ENCODE measurements around the gene PDCD10. TPM values are rescaled to one million over a fixed set of nuclear protein-coding genes. Genes with fewer than 3 reads are reported as not detected.

Gene PDCD10
- total RNA-seq, 2 experiments from 2014 or later: 51.6 to 52.8 TPM

DNA sequence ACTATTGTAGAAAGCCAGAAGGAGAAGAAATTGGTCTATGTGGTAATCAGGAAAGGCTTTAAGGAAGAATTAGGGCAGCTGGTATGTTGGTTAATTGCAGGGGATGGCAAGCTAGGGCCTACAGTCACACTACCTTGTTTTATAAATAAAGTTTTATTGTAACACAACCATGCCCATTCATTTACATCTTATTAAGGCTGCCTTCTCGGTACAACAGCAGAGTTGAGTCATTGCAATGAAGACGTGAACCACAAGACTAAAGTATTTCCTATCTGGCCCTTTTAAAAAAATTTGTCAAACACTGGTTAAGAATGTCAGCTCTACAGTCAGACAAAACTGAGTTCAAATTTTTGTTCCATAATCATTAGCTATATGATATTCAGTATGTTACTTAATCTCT, 9.1 kb upstream of the PDCD10 start:
- no peaks in the 10 kb centered on the region for H3K4me1 Mint-ChIP-seq
- ATAC-seq (ENCODE audit: low read depth) (no peak), DNase-seq (no peak)
- H3K27ac Mint-ChIP-seq: no peak overlapping the region
- H3K36me3 Mint-ChIP-seq: no peaks in the 10 kb centered on the region
- H3K4me3 Mint-ChIP-seq: no peak overlapping the region
- no peaks in the 10 kb centered on the region for H3K9me3 Mint-ChIP-seq
- POLR2A ChIA-PET: no interaction called here
- H3K27me3 Mint-ChIP-seq: no peaks in the 10 kb centered on the region

DNA sequence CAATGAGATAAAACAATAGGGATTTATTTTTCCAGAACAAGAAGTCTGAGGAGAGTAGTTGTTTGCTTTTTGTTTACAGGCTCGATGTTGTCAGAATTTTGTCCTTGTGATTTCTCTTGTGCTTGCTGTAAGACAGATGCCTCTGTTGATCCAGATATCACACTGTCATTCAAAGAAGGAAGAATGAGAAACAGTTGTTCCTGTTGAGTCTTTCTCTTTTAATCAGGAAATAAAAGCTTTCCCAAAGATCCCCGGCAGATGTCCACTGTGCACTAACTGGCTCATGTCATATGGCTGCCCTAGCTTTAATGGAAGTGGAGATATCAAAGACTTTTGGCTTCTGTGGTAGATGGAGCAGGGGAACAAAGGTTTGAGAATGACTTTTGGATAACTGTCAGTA, 7.6 kb upstream of the PDCD10 start:
- Mint-ChIP-seq H3K27me3 (no peaks in the 10 kb centered on the region), H3K27ac (no peak overlapping the region), H3K4me1 (no peaks in the 10 kb centered on the region), H3K36me3 (no peaks in the 10 kb centered on the region), H3K4me3 (no peak overlapping the region), H3K9me3 (no peaks in the 10 kb centered on the region)
- ATAC-seq (ENCODE audit: low read depth) (no peak), DNase-seq (no peak)
- POLR2A ChIA-PET: no interaction called here

DNA sequence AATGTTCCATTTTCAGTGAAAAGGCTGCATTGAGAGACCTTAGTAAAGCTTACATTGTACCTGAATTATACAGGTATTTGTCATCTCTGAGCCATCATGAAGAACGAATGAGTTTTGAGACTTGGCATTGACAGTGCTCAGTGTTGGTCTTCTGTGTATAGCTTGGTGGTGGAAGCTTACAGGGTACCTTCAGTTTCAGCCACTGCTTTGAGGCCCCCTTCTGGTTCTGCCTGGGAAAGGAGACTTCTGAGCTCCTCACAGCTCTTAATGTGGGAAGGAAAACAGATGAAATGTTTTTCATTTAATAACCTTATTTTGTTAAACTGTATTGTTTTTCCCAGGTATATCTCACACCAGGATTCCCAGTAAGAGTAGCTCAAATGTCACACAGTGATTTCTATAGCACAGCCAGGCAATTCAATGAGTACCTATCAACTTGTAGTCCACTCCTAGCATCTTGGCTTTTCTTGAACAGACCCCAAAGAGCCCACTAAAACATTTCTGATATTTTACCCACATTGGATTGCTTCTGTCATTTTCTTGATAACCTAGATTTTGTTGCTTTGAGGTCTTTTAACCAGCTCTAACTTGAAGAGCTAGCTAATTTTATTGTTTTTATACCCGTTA, 6.4 kb upstream of the PDCD10 start:
- H3K4me1 Mint-ChIP-seq: peaks cover 5% of the 10 kb centered on the region
- DNase-seq: no peak
- H3K9me3 Mint-ChIP-seq: no peaks in the 10 kb centered on the region
- H3K36me3 Mint-ChIP-seq: no peaks in the 10 kb centered on the region
- no peak overlapping the region for H3K4me3 Mint-ChIP-seq
- POLR2A ChIA-PET: no interaction called here
- peak; percentile 98 for ATAC-seq (ENCODE audit: low read depth)
- H3K27me3 Mint-ChIP-seq: no peaks in the 10 kb centered on the region
- H3K27ac Mint-ChIP-seq: no peak overlapping the region

DNA sequence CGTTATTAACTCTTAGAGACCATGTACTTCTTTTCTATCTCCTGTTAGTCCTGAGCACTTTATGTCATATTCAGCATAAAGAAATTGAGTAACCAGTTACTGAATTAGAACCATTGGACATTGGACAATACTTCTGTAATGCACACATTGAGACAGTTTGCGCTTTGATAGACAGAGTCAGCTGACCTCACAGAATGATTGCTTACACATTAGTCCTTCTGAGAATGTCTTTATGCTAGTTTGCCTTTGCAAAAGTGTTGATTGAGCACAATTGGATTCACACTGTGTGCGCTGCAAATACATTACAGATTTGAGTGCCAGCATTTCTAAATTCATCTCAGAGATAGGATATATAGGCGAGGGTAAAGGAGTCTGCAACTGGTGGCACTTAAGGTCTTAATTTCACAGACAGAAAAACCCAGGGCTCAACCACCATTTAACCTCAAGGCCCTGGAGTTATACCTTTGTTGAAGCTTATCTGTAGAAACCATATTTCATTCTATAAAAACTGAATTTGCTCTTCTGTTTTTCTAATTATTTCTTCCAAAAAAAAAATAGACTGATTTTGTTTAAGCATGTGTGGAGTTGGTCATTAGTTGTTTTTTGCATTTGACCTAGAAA, 4.6 kb upstream of the PDCD10 start:
- peaks cover 5% of the 10 kb centered on the region for H3K4me1 Mint-ChIP-seq

DNA sequence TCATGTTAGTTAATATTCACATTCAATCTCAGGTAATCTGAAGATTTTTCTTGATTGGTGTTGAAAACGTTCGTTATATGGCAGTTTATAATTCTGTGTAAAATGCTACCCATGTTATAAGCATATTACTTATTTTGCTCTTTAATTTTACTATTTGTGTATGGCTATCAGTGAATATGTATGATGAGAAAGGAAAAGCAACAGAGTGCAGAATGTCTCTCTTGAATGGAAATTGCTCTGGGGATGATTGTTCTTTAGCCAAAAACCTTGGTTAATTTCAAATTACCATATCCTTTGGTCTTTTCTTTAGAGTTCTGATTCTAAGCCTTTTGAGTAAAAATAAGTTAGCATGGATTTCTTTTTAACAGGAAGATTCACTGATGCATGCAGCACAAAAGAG, 3.3 kb upstream of the PDCD10 start:
- peaks cover 10% of the 10 kb centered on the region for H3K4me1 Mint-ChIP-seq
- H3K27ac Mint-ChIP-seq: no peak overlapping the region
- no peak for ATAC-seq (ENCODE audit: low read depth)

More for the DNA sequence above, 4.6 kb upstream of the PDCD10 start:
- Mint-ChIP-seq H3K36me3 (no peaks in the 10 kb centered on the region), H3K9me3 (no peaks in the 10 kb centered on the region), H3K4me3 (no peak overlapping the region), H3K27me3 (no peaks in the 10 kb centered on the region), H3K27ac (no peak overlapping the region)
- POLR2A ChIA-PET: interaction anchor here (0.7 kb wide), 1 partner anchor 46 kb away, joined by 7 read pairs; no protein-coding TSS in a partner anchor
- ATAC-seq (ENCODE audit: low read depth) (no peak), DNase-seq (no peak)

DNA sequence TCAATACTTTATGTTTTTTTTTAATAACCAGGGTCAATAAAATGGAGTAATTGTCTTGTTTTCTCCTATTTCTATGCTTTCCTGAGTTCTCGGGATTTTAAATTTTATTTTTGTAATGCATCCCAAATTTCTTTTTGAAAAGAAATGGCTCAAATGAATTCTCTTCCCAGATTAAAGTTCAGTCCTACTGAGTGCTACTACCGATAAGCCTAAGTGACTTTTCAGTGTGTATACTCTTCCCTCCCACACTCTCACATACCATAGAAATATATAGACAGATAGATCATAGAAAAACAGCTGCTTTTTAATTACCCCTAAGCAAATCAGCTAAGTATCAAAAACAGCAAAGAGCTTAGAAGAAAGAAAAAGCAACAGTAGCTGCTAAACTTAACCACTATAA, 2.3 kb upstream of the PDCD10 start:
- no peak overlapping the region for H3K27ac Mint-ChIP-seq
- POLR2A ChIA-PET: interaction anchor here (0.6 kb wide), 1 partner anchor 11 kb away, joined by 4 read pairs; no protein-coding TSS in a partner anchor
- H3K36me3 Mint-ChIP-seq: peaks cover 5% of the 10 kb centered on the region
- no peaks in the 10 kb centered on the region for H3K27me3 Mint-ChIP-seq
- no peak for DNase-seq
- H3K4me1 Mint-ChIP-seq: peaks cover 20% of the 10 kb centered on the region
- H3K4me3 Mint-ChIP-seq: no peak overlapping the region
- H3K9me3 Mint-ChIP-seq: no peaks in the 10 kb centered on the region
- ATAC-seq (ENCODE audit: low read depth): no peak

More for the DNA sequence above, 3.3 kb upstream of the PDCD10 start:
- POLR2A ChIA-PET: no interaction called here
- no peaks in the 10 kb centered on the region for H3K36me3 Mint-ChIP-seq
- no peak overlapping the region for H3K4me3 Mint-ChIP-seq
- DNase-seq: no peak
- H3K9me3 Mint-ChIP-seq: no peaks in the 10 kb centered on the region
- H3K27me3 Mint-ChIP-seq: no peaks in the 10 kb centered on the region

DNA sequence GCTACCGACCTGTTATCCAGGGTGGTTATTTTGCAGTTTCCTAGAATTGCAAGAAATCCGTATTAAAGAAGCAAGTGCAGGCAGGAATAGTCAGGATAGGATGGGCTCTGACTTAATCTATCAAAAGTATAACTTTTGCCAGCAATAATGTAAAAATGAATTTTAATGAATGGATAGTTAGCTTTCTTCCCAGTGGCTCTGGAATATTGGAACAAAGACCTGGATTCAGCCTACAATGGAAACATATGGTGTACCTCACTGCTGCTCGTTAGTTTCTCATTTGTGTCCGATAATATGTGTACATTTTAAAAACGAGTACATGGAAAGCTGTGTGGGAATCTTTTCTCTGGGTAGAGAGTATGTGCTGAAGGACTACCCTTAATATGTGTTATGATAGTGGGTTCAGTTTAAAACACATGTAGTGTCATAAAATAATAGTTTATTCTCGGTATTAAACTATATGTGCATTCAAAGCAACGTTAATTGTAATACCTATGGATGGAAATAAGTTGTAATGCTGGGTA, 1.6 kb upstream of the PDCD10 start:
- POLR2A ChIA-PET: interaction anchor here (0.6 to 1.0 kb wide), 2 partner anchors 11 to 51 kb away, joined by 3 to 4 read pairs; no protein-coding TSS in a partner anchor
- DNase-seq: no peak
- Mint-ChIP-seq H3K4me3 (no peak overlapping the region), H3K4me1 (peaks cover 27% of the 10 kb centered on the region), H3K36me3 (peaks cover 8% of the 10 kb centered on the region), H3K27me3 (no peaks in the 10 kb centered on the region), H3K27ac (no peak overlapping the region), H3K9me3 (no peaks in the 10 kb centered on the region)
- no peak for ATAC-seq (ENCODE audit: low read depth)

DNA sequence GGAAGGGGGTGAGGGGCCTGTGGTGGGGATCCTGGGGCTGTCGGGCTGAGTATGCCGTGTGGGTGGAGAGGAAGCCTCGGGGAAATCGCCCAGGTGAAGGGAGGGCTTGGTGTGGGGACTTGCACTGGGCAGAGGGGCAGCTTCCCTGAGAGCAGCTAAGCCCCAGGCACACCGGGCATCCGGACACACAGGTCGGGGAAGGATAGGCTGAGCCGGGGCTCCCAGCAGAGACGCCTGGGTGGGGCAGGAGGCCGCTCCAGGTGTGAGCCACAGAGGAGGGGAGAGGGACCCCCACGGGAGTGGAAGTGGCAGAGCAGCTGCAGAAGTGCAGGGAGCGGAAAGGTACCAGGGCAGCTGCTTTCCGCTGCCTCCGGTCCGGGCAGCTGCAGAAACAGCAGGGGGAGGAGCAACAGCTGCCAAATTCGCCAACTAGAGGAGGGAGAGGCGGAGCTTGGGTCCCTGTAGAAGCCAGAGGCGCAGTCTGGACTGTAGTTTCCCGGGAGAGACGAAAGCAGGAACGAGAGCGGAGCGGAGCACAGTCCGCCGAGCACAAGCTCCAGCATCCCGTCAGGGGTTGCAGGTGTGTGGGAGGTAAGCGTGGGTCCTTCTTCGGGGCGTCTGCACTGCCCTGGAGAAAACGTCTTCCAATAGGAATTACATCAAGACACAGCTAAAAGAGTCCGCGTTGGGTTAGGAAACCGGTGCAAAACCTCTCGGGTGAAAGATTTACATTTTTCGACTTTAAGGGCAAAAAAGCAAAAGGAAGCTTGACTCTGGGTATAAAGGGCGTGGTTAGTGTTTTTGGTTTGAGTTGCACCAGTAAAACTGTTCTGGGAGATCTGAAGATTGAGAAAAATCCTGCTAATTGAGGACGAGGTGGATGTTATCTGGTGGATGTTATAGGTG, 794 bp upstream of the PDCD10 start, which contains the start of gene SERPINI1:
Gene SERPINI1, plus strand, starts transcription at position 489 of the 906 bp plus-strand sequence. CDS start 53,408 bp downstream, outside the sequence.
- DNase-seq (peak; percentile 83), ATAC-seq (ENCODE audit: low read depth) (peak; percentile 49)
- POLR2A ChIA-PET: interaction anchor here (0.9 to 1.2 kb wide), 3 partner anchors 44 to 147 kb away, joined by 3 to 4 read pairs (median 3); no protein-coding TSS in a partner anchor
- no peak within 1 kb of the TSS for H3K27ac Mint-ChIP-seq
- no peak within 1 kb of the TSS for H3K4me3 Mint-ChIP-seq
- H3K9me3 Mint-ChIP-seq: no peaks in the 10 kb centered on the region
- H3K36me3 Mint-ChIP-seq: peaks cover 8% of the 10 kb centered on the region
- H3K27me3 Mint-ChIP-seq: no peaks in the 10 kb centered on the region
- peaks cover 27% of the 10 kb centered on the region for H3K4me1 Mint-ChIP-seq

DNA sequence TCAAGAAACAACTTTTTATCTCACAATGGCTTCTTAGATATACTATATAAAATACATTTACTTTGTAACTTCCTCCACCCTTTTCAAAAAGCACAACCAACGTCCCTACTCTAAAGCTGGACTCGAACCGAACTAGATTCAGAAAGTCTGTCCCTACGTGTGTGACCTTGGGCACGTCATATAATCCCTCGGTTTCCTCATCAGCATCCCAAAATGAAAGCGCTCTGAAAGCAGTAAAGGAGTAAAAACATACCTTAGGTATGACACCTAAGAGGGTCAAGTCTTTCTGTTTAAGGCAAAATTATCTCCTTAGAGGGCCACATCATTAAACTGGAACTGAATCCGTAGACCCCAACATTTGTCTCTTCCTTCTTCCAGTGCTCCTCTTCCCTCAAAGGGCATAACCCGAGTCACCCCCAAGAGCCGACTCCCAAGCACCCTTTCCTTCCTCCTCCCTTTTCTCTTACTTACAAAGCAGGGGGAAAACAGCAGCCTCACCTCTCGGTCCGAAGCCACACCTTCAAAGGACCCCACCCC, 663 bp downstream of the PDCD10 start:
- DNase-seq (no peak), ATAC-seq (ENCODE audit: low read depth) (no peak)
- no peak overlapping the region for H3K4me3 Mint-ChIP-seq
- no peaks in the 10 kb centered on the region for H3K9me3 Mint-ChIP-seq
- POLR2A ChIA-PET: interaction anchor here (1.5 kb wide), 1 partner anchor 8 kb away, joined by 4 read pairs; no protein-coding TSS in a partner anchor
- H3K27ac Mint-ChIP-seq: no peak overlapping the region
- H3K27me3 Mint-ChIP-seq: no peaks in the 10 kb centered on the region
- peaks cover 8% of the 10 kb centered on the region for H3K36me3 Mint-ChIP-seq
- peaks cover 27% of the 10 kb centered on the region for H3K4me1 Mint-ChIP-seq

DNA sequence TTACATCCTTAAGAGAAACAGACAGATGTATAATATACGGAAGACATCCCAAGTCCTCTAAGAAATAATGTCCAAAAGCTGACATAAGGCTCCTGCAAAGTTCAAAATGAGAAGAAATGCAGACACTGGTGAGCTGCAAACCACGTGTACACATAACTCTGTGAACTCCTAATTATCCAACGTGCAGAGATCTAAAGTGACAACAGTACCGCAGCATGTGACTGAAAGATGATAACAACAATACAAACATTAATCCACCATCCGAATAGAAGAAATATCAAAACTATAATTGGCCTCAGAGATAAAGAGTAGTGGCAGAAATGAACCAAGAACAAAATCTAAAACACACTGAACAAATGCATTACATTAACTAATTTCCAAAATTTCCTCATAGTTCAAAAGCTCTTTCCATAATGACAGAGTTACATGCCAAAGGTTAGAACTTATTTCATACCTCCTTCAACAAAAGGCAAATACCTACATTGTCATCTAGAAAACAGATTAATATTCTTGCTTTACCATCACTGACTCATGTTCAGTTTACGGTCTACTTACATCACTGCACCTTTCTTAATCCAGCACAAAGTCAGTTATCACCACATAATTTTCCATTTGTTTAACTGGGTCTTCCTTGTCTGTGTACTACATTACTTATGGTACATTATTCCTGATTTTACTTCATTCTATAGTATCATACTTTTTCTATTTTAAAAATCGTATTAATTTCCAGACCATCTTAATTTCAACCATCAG, 2.2 kb downstream of the PDCD10 start:
- ATAC-seq (ENCODE audit: low read depth): no peak
- Mint-ChIP-seq H3K27ac (no peak overlapping the region), H3K9me3 (no peaks in the 10 kb centered on the region), H3K36me3 (peaks cover 8% of the 10 kb centered on the region), H3K4me1 (peaks cover 30% of the 10 kb centered on the region), H3K4me3 (no peak overlapping the region), H3K27me3 (no peaks in the 10 kb centered on the region)
- POLR2A ChIA-PET: interaction anchor here (0.6 kb wide), 1 partner anchor 33 kb away, joined by 7 read pairs; no protein-coding TSS in a partner anchor
- DNase-seq: no peak

DNA sequence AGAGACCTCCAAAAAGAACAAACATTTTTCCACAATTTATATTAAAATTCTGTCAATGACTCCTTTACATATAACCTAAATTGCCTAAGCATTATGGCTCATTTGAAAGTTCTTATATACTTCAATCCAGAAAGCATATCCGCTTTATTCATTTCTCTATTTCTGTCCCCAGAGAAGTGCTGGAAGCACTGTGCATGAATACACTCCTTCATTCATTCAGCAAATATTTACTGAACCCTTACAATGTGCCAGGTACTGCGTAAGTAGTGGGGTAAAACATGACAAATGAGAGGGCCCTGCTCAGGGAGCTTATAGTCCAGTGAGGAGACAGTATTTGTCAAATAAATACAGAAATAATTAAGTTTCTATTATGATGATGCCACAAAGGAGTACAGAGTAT, 3.3 kb downstream of the PDCD10 start:
- Mint-ChIP-seq H3K27me3 (no peaks in the 10 kb centered on the region), H3K27ac (no peak overlapping the region), H3K4me3 (peak overlapping the region; percentile 23), H3K9me3 (no peaks in the 10 kb centered on the region), H3K4me1 (peaks cover 31% of the 10 kb centered on the region), H3K36me3 (peaks cover 8% of the 10 kb centered on the region)
- POLR2A ChIA-PET: no interaction called here
- ATAC-seq (ENCODE audit: low read depth) (no peak), DNase-seq (no peak)

DNA sequence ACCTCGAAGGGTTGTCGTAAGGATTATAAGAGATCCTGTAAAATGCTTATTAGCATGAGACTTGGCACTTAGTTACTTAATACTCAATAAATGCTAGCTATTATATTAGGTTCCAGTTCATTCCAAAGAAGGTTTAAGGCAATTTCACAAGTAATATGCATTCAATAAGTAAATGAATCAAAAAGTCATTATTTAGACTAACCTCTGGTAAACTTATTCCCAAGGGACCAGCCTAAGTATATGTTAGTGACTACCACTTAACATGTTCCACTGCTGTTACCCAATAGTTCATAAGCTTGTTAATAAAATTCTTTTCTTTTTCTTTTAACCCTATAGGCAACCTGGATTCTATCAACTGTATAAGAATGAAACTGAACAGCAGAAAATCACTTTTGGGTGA, 5.1 kb downstream of the PDCD10 start:
- Mint-ChIP-seq H3K4me3 (no peak overlapping the region), H3K4me1 (peaks cover 31% of the 10 kb centered on the region), H3K27me3 (no peaks in the 10 kb centered on the region), H3K36me3 (peaks cover 10% of the 10 kb centered on the region), H3K27ac (no peak overlapping the region), H3K9me3 (no peaks in the 10 kb centered on the region)
- DNase-seq (no peak), ATAC-seq (ENCODE audit: low read depth) (no peak)
- POLR2A ChIA-PET: no interaction called here
